CD4-positive, alpha-beta T cell (primary cell): Measurements from ENCODE around the gene VGLL4. TPM values are rescaled to one million over a fixed set of nuclear protein-coding genes. Genes with fewer than 3 reads are reported as not detected.

ENCODE experiments used
- ATAC-seq: fragments of 200-7000 bp; cut with Tn5 transposase; one replicate; pipeline ENCODE4 v1.10.0; 2022; ENCODE audit warnings: mild to moderate bottlenecking; ENCODE audit not compliant: poor library complexity
- CTCF ChIA-PET: fragments of 350-600 bp; sonication (Branson Sonifier 250); formaldehyde crosslinking; loops from one replicate; lab custom pipeline; 2021; ENCODE audit warnings: antibody characterized with exemption, inconsistent platforms; lab: Charles Lee
- POLR2A ChIA-PET: fragments of 350-600 bp; sonication (Branson Sonifier 250); formaldehyde crosslinking; loops from one replicate; lab custom pipeline; 2021; ENCODE audit warnings: antibody characterized with exemption, inconsistent platforms; lab: Charles Lee
- DNase-seq, 14 experiments: peaks; one replicate each; pipeline ENCODE4 v3.0.0-alpha.2; 2013 to 2020; ENCODE audit warnings: mixed read lengths in 2 of 14
- H3K27ac ChIP-seq, 2 donors: one replicate each; pipeline versions ENCODE4 v1.5.1 to v1.7.0; 2013; ENCODE audit warnings: low read length in 2 of 2, low read depth in 1 of 2, mild to moderate bottlenecking in 1 of 2
- H3K27me3 ChIP-seq, 2 experiments: 1 replicate in 1 of 2; 2 replicates in 1 of 2; pipeline versions ENCODE4 v1.6.1 to v1.7.0; 2013; ENCODE audit warnings: low read length in 2 of 2, control low read depth in 1 of 2, mild to moderate bottlenecking in 1 of 2, moderate library complexity in 1 of 2; ENCODE audit not compliant: insufficient read depth in 2 of 2, control insufficient read depth in 1 of 2
- H3K36me3 ChIP-seq: one replicate; pipeline ENCODE4 v1.6.1; 2013; ENCODE audit warnings: low read length, control low read depth; ENCODE audit not compliant: insufficient read depth
- H3K4me1 ChIP-seq: one replicate; pipeline ENCODE4 v1.6.1; 2013; ENCODE audit warnings: low read length, control low read depth; ENCODE audit not compliant: insufficient read depth
- H3K4me3 ChIP-seq: one replicate; pipeline ENCODE4 v1.5.1; 2013; ENCODE audit warnings: mild to moderate bottlenecking, low read length, moderate library complexity
- H3K9me3 ChIP-seq, 2 experiments: 1 replicate in 1 of 2; 2 replicates in 1 of 2; pipeline versions ENCODE4 v1.6.1 to v1.7.0; 2013; ENCODE audit warnings: low read length in 2 of 2, mild to moderate bottlenecking in 2 of 2, control low read depth in 1 of 2, moderate library complexity in 1 of 2; ENCODE audit not compliant: control insufficient read depth in 1 of 2, insufficient read depth in 1 of 2
- H3K27ac Mint-ChIP-seq: one replicate; pipeline ENCODE4 v1.8.0; 2020; ENCODE audit warnings: mixed read lengths
- H3K27me3 Mint-ChIP-seq: one replicate; pipeline ENCODE4 v1.8.0; 2021; ENCODE audit warnings: mixed read lengths
- H3K36me3 Mint-ChIP-seq: one replicate; pipeline ENCODE4 v1.8.0; 2021; ENCODE audit warnings: low read depth, mixed read lengths
- H3K4me1 Mint-ChIP-seq: one replicate; pipeline ENCODE4 v1.8.0; 2021; ENCODE audit warnings: low read depth, mixed read lengths
- H3K4me3 Mint-ChIP-seq: one replicate; pipeline ENCODE4 v1.8.0; 2020; ENCODE audit warnings: mild to moderate bottlenecking, mixed read lengths
- H3K9me3 Mint-ChIP-seq: one replicate; pipeline ENCODE4 v1.8.0; 2020; ENCODE audit warnings: mixed read lengths
- CTCF ChIP-seq: fragments of 200-600 bp; IDR thresholded peaks from one replicate; pipeline ENCODE4 v1.8.0; 2022; ENCODE audit warnings: antibody characterized with exemption, mild to moderate bottlenecking
- intact Hi-C, 2 experiments: fragments of 100-400 bp; cut with DNase I in 1 of 2; cut with micrococcal nuclease in 1 of 2; formaldehyde crosslinking; loops; one replicate each; pipeline versions ENCODE4 v1.15.1 to v1.9.0; 2023 to 2025; cut with DNase I, micrococcal nuclease
- total RNA-seq, 174 experiments: library from RNA in 2 of 174; stranded (reverse) in 2 of 174; gene quantifications; one replicate each; pipeline ENCODE4 v1.2.3 and lab custom pipeline; 2021 to 2026

The VGLL4 gene
- total RNA-seq, 2 experiments from 2014 or later: 10.5 to 11.3 TPM

GRCh38 chr3:11613319-11613718, 30.4 kb downstream of the VGLL4 start:
- no peaks in the 10 kb centered on the region for H3K27me3 ChIP-seq
- DNase-seq (no peak), ATAC-seq (no peak)
- POLR2A ChIA-PET: no interaction called here
- H3K4me1 Mint-ChIP-seq: peaks cover 88% of the 10 kb centered on the region
- intact Hi-C loops: no loop called here
- no peak overlapping the region for H3K4me3 ChIP-seq
- H3K9me3 ChIP-seq: no peaks in the 10 kb centered on the region
- CTCF ChIA-PET: no interaction called here
- peaks cover 4% of the 10 kb centered on the region for H3K36me3 Mint-ChIP-seq
- no peaks in the 10 kb centered on the region for H3K27me3 Mint-ChIP-seq
- no peak overlapping the region for H3K4me3 Mint-ChIP-seq
- no peak for TF ChIP-seq CTCF
- no peak overlapping the region for H3K27ac ChIP-seq
- H3K9me3 Mint-ChIP-seq: no peaks in the 10 kb centered on the region
- peaks cover 27% of the 10 kb centered on the region for H3K4me1 ChIP-seq
- H3K27ac Mint-ChIP-seq: no peak overlapping the region
- H3K36me3 ChIP-seq: peaks cover 10% of the 10 kb centered on the region

DNA sequence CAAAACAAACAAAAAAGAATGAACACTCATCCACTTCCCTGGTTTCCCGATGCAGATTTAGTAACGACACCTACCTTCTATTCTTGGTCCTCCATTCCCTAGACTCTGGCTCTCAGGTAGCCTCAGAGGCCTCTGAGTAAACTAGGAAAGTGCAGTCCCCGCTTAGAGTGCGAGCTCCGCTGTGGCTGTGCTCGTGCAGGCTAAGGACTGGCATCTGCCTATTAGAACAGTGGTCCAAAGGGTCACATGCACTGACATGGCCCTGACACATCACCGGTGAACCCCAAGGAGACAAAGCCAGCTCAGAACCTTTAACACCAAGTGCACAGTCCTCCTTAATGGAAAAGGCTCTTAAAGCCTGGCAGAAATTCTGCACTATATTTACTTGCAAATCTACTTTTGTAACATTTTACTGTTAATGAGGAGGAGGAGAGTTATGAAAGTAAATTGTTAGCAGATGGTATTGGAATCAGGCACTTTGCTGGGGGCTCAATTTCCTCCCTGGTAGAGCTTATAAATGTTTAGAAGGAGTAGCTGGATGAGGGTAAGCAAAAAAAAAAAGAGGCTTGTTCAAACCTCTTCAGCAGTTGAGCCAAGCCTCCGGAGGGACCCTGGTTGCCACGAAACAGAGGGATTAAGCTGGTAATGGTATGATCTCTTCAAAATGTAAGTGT, 31.1 kb downstream of the VGLL4 start:
- Mint-ChIP-seq H3K36me3 (peaks cover 4% of the 10 kb centered on the region), H3K9me3 (no peaks in the 10 kb centered on the region), H3K4me3 (no peak overlapping the region), H3K27me3 (no peaks in the 10 kb centered on the region), H3K27ac (peak overlapping the region; percentile 3), H3K4me1 (peaks cover 92% of the 10 kb centered on the region)
- intact Hi-C loops: no loop called here
- peaks cover 10% of the 10 kb centered on the region for H3K36me3 ChIP-seq
- POLR2A ChIA-PET: interaction anchor here (0.6 kb wide), 1 partner anchor 376 kb away, joined by 3 read pairs; no protein-coding TSS in a partner anchor
- no peak overlapping the region for H3K4me3 ChIP-seq
- ATAC-seq: no peak
- no peak overlapping the region for H3K27ac ChIP-seq
- no peak for TF ChIP-seq CTCF
- H3K27me3 ChIP-seq: no peaks in the 10 kb centered on the region
- no peak for DNase-seq
- H3K4me1 ChIP-seq: peaks cover 27% of the 10 kb centered on the region
- CTCF ChIA-PET: no interaction called here
- no peaks in the 10 kb centered on the region for H3K9me3 ChIP-seq

DNA sequence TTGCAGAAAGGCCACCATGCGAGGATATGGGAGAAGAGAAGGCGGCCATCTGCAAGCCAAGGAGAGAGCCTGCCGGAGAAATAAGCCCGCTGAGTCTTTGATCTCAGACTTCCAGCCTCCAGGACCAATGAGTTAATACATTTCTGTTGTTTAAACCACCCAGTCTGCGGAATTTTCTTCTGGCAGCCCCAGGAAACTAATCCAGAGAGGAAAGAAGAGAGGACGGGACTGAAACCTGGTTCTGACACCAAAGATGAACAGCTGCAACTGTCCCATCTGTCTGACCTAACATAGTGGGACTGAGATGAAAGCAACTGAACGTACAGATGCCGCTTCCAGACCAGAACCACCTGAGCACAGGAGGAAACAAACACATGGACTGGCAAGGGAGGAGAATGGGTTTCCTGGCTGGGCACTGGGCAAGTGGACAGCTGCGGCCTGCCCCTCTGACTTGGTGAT, 32.3 kb downstream of the VGLL4 start:
- ChIA-PET CTCF (no interaction called here), POLR2A (no interaction called here)
- H3K27ac ChIP-seq: no peak overlapping the region
- Mint-ChIP-seq H3K27ac (peak overlapping the region; percentile 42), H3K9me3 (no peaks in the 10 kb centered on the region), H3K4me3 (no peak overlapping the region), H3K4me1 (peaks cover 89% of the 10 kb centered on the region), H3K27me3 (no peaks in the 10 kb centered on the region), H3K36me3 (peaks cover 4% of the 10 kb centered on the region)
- H3K36me3 ChIP-seq: peaks cover 12% of the 10 kb centered on the region
- ATAC-seq (no peak), DNase-seq (no peak)
- no peak overlapping the region for H3K4me3 ChIP-seq
- no peaks in the 10 kb centered on the region for H3K27me3 ChIP-seq
- peaks cover 27% of the 10 kb centered on the region for H3K4me1 ChIP-seq
- no peaks in the 10 kb centered on the region for H3K9me3 ChIP-seq
- intact Hi-C loops: no loop called here
- no peak for TF ChIP-seq CTCF
